ENCODE data around the gene HTRA1.
A peak's percentile ranks its signal among the peaks of the same experiment; 100 is the strongest.

HTRA1 gene

GRCh38 chr10:122524811-122525210 lies 63.5 kb downstream of the HTRA1 start:
- DNase-seq: no peak

GRCh38 chr10:122525788-122526187 lies 64.4 kb downstream of the HTRA1 start:
- DNase-seq: no peak

- DNase-seq: no peak
Observed at GRCh38 chr10:122526892-122527291, 65.5 kb downstream of the HTRA1 start.

- DNase-seq: no peak
Observed at GRCh38 chr10:122530177-122530576, 68.8 kb downstream of the HTRA1 start.

GRCh38 chr10:122531261-122531660 lies 69.9 kb downstream of the HTRA1 start:
- DNase-seq: no peak

- no peak for DNase-seq
Observed at GRCh38 chr10:122531939-122532338, 70.6 kb downstream of the HTRA1 start.

- DNase-seq: no peak
Observed at GRCh38 chr10:122532601-122533296, 71.4 kb downstream of the HTRA1 start.

- DNase-seq: no peak
Observed at GRCh38 chr10:122537545-122537944, 76.2 kb downstream of the HTRA1 start.

GRCh38 chr10:122541541-122542002 lies 80.2 kb downstream of the HTRA1 start:
- DNase-seq: no peak

- DNase-seq: no peak
Observed at GRCh38 chr10:122543676-122544445, 82.5 kb downstream of the HTRA1 start.

- no peak for DNase-seq
Observed at GRCh38 chr10:122544493-122544892, 83.1 kb downstream of the HTRA1 start.

- DNase-seq: no peak
Observed at GRCh38 chr10:122546242-122546641, 84.9 kb downstream of the HTRA1 start.

- DNase-seq: no peak
Observed at GRCh38 chr10:122548407-122549085, 87.2 kb downstream of the HTRA1 start.

- DNase-seq: no peak
Observed at GRCh38 chr10:122549636-122550035, 88.3 kb downstream of the HTRA1 start.

GRCh38 chr10:122550427-122550826 lies 89.1 kb downstream of the HTRA1 start:
- DNase-seq: no peak

- DNase-seq: no peak
Observed at GRCh38 chr10:122550983-122551382, 89.6 kb downstream of the HTRA1 start.

GRCh38 chr10:122551450-122551849 lies 90.1 kb downstream of the HTRA1 start:
- DNase-seq: peak; percentile 26

- DNase-seq: no peak
Observed at GRCh38 chr10:122553341-122553740, 92.0 kb downstream of the HTRA1 start.

GRCh38 chr10:122554131-122555036 lies 93.0 kb downstream of the HTRA1 start:
- no peak for DNase-seq

GRCh38 chr10:122555442-122555841 lies 94.1 kb downstream of the HTRA1 start:
- no peak for DNase-seq

GRCh38 chr10:122557516-122557915 lies 96.2 kb downstream of the HTRA1 start:
- no peak for DNase-seq

- DNase-seq: no peak
Observed at GRCh38 chr10:122558452-122558851, 97.1 kb downstream of the HTRA1 start.

- DNase-seq: no peak
Observed at GRCh38 chr10:122559228-122559627, 97.9 kb downstream of the HTRA1 start.
